VCaP (cell line): ENCODE measurements around the gene PTPRJ.
"Not testable (repeated sequence)": the region's sequence is repeated elsewhere in the genome, so short reads cannot be mapped to it uniquely, and the experiment has no call there.

Experiments
- H3K27ac ChIP-seq: fragments of 450-650 bp; 2 replicates; pipeline ENCODE4 v1.5.1; 2017
- TF ChIP-seq, protein P1 (sequence below): fragments of 450-650 bp; conservative IDR thresholded peaks from 2 replicates; pipeline ENCODE4 v1.5.1; 2017; ENCODE audit warnings: mild to moderate bottlenecking, moderate library complexity

PTPRJ gene

GRCh38 chr11:48017105-48017830, 36.9 kb downstream of the PTPRJ start:
- TF ChIP-seq, protein P1, sequence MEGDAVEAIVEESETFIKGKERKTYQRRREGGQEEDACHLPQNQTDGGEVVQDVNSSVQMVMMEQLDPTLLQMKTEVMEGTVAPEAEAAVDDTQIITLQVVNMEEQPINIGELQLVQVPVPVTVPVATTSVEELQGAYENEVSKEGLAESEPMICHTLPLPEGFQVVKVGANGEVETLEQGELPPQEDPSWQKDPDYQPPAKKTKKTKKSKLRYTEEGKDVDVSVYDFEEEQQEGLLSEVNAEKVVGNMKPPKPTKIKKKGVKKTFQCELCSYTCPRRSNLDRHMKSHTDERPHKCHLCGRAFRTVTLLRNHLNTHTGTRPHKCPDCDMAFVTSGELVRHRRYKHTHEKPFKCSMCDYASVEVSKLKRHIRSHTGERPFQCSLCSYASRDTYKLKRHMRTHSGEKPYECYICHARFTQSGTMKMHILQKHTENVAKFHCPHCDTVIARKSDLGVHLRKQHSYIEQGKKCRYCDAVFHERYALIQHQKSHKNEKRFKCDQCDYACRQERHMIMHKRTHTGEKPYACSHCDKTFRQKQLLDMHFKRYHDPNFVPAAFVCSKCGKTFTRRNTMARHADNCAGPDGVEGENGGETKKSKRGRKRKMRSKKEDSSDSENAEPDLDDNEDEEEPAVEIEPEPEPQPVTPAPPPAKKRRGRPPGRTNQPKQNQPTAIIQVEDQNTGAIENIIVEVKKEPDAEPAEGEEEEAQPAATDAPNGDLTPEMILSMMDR, result no peak
- H3K27ac ChIP-seq, result peak overlapping the region; percentile 13; the same call in 1 of the 2 replicates

- H3K27ac ChIP-seq, result peak overlapping the region; percentile 13; the same call in 1 of the 2 replicates
- TF ChIP-seq, protein P1, result no peak
Observed at GRCh38 chr11:48017831-48018527, 37.6 kb downstream of the PTPRJ start.

DNA sequence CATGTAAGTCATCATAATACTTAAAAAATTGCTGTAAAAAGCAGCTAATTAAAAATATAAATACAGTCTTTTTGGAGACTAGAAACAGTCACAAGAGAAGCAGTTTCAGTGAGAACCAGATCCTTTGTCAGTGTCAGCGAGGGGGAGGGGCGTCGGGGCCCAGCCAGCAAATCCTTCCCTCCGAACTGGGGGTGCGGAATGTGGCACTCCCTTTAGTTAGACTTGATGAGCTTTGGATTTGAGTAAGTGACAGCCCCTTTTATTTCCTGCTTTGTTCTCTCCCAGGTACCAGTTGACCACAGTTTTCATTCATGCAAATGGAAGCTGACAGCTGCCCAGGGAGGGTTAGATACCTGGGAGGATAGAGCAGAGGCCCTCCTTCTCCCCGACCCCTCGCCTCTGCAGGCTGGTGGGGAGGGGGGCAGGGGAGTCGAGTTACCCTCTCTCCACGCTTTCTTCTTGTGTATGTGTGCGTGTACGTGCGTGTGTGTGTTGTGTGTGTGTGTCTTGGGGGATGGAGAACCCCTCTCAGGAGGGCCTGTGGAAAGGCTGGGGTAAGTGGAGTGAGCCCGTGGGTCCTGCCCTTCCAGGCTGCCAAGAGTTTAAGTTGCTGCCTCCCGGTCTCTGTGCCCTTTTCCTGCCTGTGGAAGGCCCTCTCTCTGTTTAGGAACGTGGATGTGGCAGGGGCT, 38.3 kb downstream of the PTPRJ start:
- TF ChIP-seq, protein P1, result no peak
- H3K27ac ChIP-seq, result no peak overlapping the region; the same call in 1 of the 2 replicates

- TF ChIP-seq, protein P1, result no peak
- no peak overlapping the region; the same call in 1 of the 2 replicates for H3K27ac ChIP-seq
Observed at GRCh38 chr11:48019217-48019584, 38.8 kb downstream of the PTPRJ start.

DNA sequence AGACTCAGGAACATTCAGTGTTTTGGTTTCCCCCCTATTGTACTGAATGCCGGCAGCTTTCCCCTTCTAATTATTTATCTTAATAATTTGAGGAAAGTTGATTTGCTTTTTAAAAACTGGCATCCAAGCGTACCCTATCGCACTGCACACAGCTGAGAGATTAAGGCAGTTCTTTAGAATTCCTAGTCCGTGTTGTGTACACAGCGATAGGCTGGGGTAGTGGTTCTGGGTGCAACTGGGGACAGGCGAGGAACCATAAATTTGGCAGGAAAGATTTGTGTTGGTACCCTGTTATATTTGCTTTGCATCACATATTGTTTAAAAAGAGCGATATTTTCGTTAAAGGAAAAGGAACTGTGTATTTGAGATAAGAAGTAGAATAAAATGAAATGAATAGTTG, 39.2 kb downstream of the PTPRJ start:
- TF ChIP-seq, protein P1, result no peak
- H3K27ac ChIP-seq, result no peak overlapping the region; the same call in 1 of the 2 replicates

- TF ChIP-seq, protein P1, result no peak
- no peak overlapping the region for H3K27ac ChIP-seq
Observed at GRCh38 chr11:48020092-48020755, 39.9 kb downstream of the PTPRJ start.

- H3K27ac ChIP-seq, result not testable (repeated sequence)
Observed at GRCh38 chr11:48021201-48021820, 41.0 kb downstream of the PTPRJ start.
